Measurements from ENCODE around the gene MAGEB16.

The MAGEB16 gene

DNA sequence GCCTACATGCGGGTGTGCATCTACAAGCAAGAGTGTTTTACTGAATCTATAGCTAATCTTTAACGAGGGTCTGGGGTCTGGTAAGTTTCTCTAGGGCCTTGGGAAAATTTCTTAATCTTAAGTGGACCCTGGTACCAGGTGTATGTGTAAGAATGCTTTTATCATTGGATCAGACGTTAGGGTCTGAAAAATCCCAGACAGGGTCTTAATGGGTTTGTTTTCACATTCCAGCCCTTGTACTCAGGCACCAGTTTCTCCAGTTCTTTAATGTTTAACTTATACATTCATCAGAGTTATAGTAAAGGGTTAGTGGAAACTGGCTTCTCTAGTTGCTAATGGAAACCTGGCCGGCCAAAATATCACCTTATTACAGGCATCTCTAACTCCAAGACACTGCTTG is 11.6 kb downstream of the MAGEB16 start:
- no peak overlapping the region for H3K9ac ChIP-seq (ENCODE audit: low read length)
- H3K27ac ChIP-seq (ENCODE audit: low read depth, low read length, poor library complexity, severe bottlenecking), result no peak overlapping the region
- no peaks in the 10 kb centered on the region for H4K20me1 ChIP-seq (ENCODE audit: insufficient read depth, low read length)
- no peaks in the 10 kb centered on the region for H3K9me2 ChIP-seq (ENCODE audit: low read depth, low read length)
- no peaks in the 10 kb centered on the region for H3K4me1 ChIP-seq (ENCODE audit: insufficient read depth, low read length, severe bottlenecking)
- no peaks in the 10 kb centered on the region for H3K27me3 ChIP-seq (ENCODE audit: insufficient read depth, low read length)
- H3K4me2 ChIP-seq (ENCODE audit: low read length), result no peak overlapping the region
- TF ChIP-seq, protein P1, sequence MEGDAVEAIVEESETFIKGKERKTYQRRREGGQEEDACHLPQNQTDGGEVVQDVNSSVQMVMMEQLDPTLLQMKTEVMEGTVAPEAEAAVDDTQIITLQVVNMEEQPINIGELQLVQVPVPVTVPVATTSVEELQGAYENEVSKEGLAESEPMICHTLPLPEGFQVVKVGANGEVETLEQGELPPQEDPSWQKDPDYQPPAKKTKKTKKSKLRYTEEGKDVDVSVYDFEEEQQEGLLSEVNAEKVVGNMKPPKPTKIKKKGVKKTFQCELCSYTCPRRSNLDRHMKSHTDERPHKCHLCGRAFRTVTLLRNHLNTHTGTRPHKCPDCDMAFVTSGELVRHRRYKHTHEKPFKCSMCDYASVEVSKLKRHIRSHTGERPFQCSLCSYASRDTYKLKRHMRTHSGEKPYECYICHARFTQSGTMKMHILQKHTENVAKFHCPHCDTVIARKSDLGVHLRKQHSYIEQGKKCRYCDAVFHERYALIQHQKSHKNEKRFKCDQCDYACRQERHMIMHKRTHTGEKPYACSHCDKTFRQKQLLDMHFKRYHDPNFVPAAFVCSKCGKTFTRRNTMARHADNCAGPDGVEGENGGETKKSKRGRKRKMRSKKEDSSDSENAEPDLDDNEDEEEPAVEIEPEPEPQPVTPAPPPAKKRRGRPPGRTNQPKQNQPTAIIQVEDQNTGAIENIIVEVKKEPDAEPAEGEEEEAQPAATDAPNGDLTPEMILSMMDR (IDR thresholded peaks at IDR 0.05; ENCODE audit: low read length), result no peak
- no peak for TF ChIP-seq EZH2 (IDR thresholded peaks at IDR 0.05; ENCODE audit: borderline replicate concordance, low read length)
- no peak overlapping the region for H3K4me3 ChIP-seq (ENCODE audit: low read depth, low read length, poor library complexity, severe bottlenecking)
- H3F3A ChIP-seq (ENCODE audit: insufficient read depth, low read length), result no peaks in the 10 kb centered on the region
- H2AFZ ChIP-seq (ENCODE audit: low read length), result no peak overlapping the region
- no peaks in the 10 kb centered on the region for H3K9me3 ChIP-seq (ENCODE audit: low read length)
- no peaks in the 10 kb centered on the region for H3K79me2 ChIP-seq (ENCODE audit: insufficient read depth, low read length)
- H3K36me3 ChIP-seq (ENCODE audit: insufficient read depth, low read length), result no peaks in the 10 kb centered on the region

DNA sequence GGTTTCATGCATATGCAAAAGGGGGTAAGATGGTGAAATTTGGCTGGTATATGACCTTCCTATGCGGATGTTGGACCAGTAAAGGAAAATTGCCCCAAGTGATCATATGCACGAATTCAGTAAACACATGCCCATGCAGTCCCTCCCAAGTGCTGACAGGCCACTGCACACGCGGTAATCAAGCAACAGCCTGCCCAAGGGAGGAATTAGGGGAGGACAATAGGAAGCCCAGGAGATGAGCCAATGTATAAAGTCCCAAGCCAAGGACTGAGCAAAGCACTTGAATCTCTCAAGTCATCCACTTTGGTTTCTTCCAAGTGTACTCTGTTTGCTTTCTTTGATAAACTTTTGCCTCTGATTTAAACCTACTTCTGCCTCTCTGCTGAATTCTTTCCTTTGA is 21.1 kb downstream of the MAGEB16 start:
- Histone ChIP-seq H3K4me1 (ENCODE audit: insufficient read depth, low read length, severe bottlenecking) (no peaks in the 10 kb centered on the region), H3K27ac (ENCODE audit: low read depth, low read length, poor library complexity, severe bottlenecking) (no peak overlapping the region), H3K9me2 (ENCODE audit: low read depth, low read length) (no peaks in the 10 kb centered on the region), H4K20me1 (ENCODE audit: insufficient read depth, low read length) (no peaks in the 10 kb centered on the region), H3K27me3 (ENCODE audit: insufficient read depth, low read length) (no peaks in the 10 kb centered on the region), H2AFZ (ENCODE audit: low read length) (no peak overlapping the region), H3K9me3 (ENCODE audit: low read length) (no peaks in the 10 kb centered on the region), H3K79me2 (ENCODE audit: insufficient read depth, low read length) (no peaks in the 10 kb centered on the region), H3K9ac (ENCODE audit: low read length) (no peak overlapping the region), H3K4me3 (ENCODE audit: low read depth, low read length, poor library complexity, severe bottlenecking) (no peak overlapping the region), H3K36me3 (ENCODE audit: insufficient read depth, low read length) (no peaks in the 10 kb centered on the region), H3K4me2 (ENCODE audit: low read length) (no peak overlapping the region), H3F3A (ENCODE audit: insufficient read depth, low read length) (no peaks in the 10 kb centered on the region)
- TF ChIP-seq, protein P1 (IDR thresholded peaks at IDR 0.05; ENCODE audit: low read length), result no peak
- no peak for TF ChIP-seq EZH2 (IDR thresholded peaks at IDR 0.05; ENCODE audit: borderline replicate concordance, low read length)

DNA sequence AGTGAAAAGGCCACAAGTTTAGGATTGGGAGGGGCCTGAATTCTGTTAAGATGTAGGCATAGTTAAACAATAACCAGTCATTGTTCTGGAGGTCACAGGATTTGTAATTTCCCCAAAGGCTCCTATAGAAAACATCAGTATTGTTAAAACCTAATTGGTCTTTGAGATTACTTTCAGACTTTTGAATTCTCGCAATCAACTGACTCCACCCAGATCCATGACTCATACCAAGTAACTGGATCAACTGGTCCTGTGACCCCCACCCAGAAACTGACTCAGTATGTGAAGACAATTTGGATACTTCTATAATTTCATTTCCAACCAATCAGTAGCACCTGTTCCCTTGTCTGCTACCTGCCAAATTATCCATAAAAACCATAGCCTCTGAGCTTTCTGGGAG is 28.4 kb downstream of the MAGEB16 start:
- H3K36me3 ChIP-seq (ENCODE audit: insufficient read depth, low read length), result no peaks in the 10 kb centered on the region
- no peaks in the 10 kb centered on the region for H4K20me1 ChIP-seq (ENCODE audit: insufficient read depth, low read length)
- no peak overlapping the region for H2AFZ ChIP-seq (ENCODE audit: low read length)
- H3K9me2 ChIP-seq (ENCODE audit: low read depth, low read length), result no peaks in the 10 kb centered on the region
- no peak overlapping the region for H3K9ac ChIP-seq (ENCODE audit: low read length)
- TF ChIP-seq, protein P1 (IDR thresholded peaks at IDR 0.05; ENCODE audit: low read length), result no peak
- TF ChIP-seq EZH2 (IDR thresholded peaks at IDR 0.05; ENCODE audit: borderline replicate concordance, low read length), result no peak
- no peak overlapping the region for H3K4me3 ChIP-seq (ENCODE audit: low read depth, low read length, poor library complexity, severe bottlenecking)
- H3K9me3 ChIP-seq (ENCODE audit: low read length), result no peaks in the 10 kb centered on the region
- no peaks in the 10 kb centered on the region for H3K79me2 ChIP-seq (ENCODE audit: insufficient read depth, low read length)
- no peaks in the 10 kb centered on the region for H3K27me3 ChIP-seq (ENCODE audit: insufficient read depth, low read length)
- no peak overlapping the region for H3K4me2 ChIP-seq (ENCODE audit: low read length)
- H3K27ac ChIP-seq (ENCODE audit: low read depth, low read length, poor library complexity, severe bottlenecking), result no peak overlapping the region
- no peaks in the 10 kb centered on the region for H3F3A ChIP-seq (ENCODE audit: insufficient read depth, low read length)
- H3K4me1 ChIP-seq (ENCODE audit: insufficient read depth, low read length, severe bottlenecking), result no peaks in the 10 kb centered on the region
